OCI-LY1 (cell line): ENCODE measurements around the gene ACAP2.

ENCODE experiments used
- H2AFZ ChIP-seq: fragments of 200-600 bp; sonication (generic), shearing (Covaris generic); 2 replicates; pipeline ENCODE4 v1.6.0; 2014; ENCODE audit warnings: antibody characterized with exemption, mild to moderate bottlenecking, low read length
- H3F3A ChIP-seq: fragments of 200-600 bp; sonication (generic), shearing (Covaris generic); 2 replicates; pipeline ENCODE4 v1.6.0; 2014; ENCODE audit warnings: mild to moderate bottlenecking, antibody characterized with exemption, low read length, moderate library complexity; ENCODE audit not compliant: insufficient read depth
- H3K27ac ChIP-seq: fragments of 200-600 bp; sonication (generic); 2 replicates; pipeline ENCODE4 v1.5.1; 2014; ENCODE audit warnings: low read length, mixed run types, mild to moderate bottlenecking, low read depth; ENCODE audit not compliant: poor library complexity, severe bottlenecking
- H3K27me3 ChIP-seq: fragments of 200-600 bp; sonication (generic); 2 replicates; pipeline ENCODE4 v1.6.0; 2014; ENCODE audit warnings: antibody characterized with exemption, mild to moderate bottlenecking, low read length, moderate library complexity; ENCODE audit not compliant: insufficient read depth
- H3K36me3 ChIP-seq: fragments of 200-600 bp; sonication (generic); 2 replicates; pipeline ENCODE4 v1.6.1; 2014; ENCODE audit warnings: mild to moderate bottlenecking, antibody characterized with exemption, low read length, moderate library complexity, mixed read lengths; ENCODE audit not compliant: insufficient read depth
- H3K4me1 ChIP-seq: fragments of 200-600 bp; sonication (generic); 2 replicates; pipeline ENCODE4 v1.5.1; 2014; ENCODE audit warnings: mild to moderate bottlenecking, low read length, moderate library complexity; ENCODE audit not compliant: insufficient read depth, severe bottlenecking
- H3K4me2 ChIP-seq: fragments of 200-600 bp; sonication (generic), shearing (Covaris generic); 2 replicates; pipeline ENCODE4 v1.6.1; 2014; ENCODE audit warnings: low read length
- H3K4me3 ChIP-seq: fragments of 200-600 bp; sonication (generic); 2 replicates; pipeline ENCODE4 v1.5.1; 2014; ENCODE audit warnings: low read length, low read depth, mild to moderate bottlenecking, mixed read lengths; ENCODE audit not compliant: poor library complexity, severe bottlenecking
- H3K79me2 ChIP-seq: fragments of 200-600 bp; shearing (Covaris generic); 2 replicates; pipeline ENCODE4 v1.6.1; 2016; ENCODE audit warnings: mixed run types, low read length, mixed read lengths; ENCODE audit not compliant: insufficient read depth
- H3K9ac ChIP-seq: fragments of 200-600 bp; sonication (generic), shearing (Covaris generic); 2 replicates; pipeline ENCODE4 v1.6.1; 2014; ENCODE audit warnings: mild to moderate bottlenecking, low read length, mixed read lengths
- H3K9me2 ChIP-seq: fragments of 200-600 bp; sonication (generic), shearing (Covaris generic); 2 replicates; pipeline ENCODE4 v1.6.1; 2014; ENCODE audit warnings: low read depth, mild to moderate bottlenecking, low read length, mixed read lengths
- H3K9me3 ChIP-seq: fragments of 200-600 bp; shearing (Covaris generic); 2 replicates; pipeline ENCODE4 v1.6.1; 2014; ENCODE audit warnings: low read length, mixed read lengths
- H4K20me1 ChIP-seq: fragments of 200-600 bp; sonication (generic), shearing (Covaris generic); 2 replicates; pipeline ENCODE4 v1.6.0; 2016; ENCODE audit warnings: mild to moderate bottlenecking, low read length; ENCODE audit not compliant: insufficient read depth
- CTCF ChIP-seq: fragments of 200-600 bp; sonication (generic), shearing (Covaris generic); IDR thresholded peaks from 2 replicates; pipeline ENCODE4 v1.5.1; 2017; ENCODE audit warnings: mild to moderate bottlenecking, antibody characterized with exemption, low read length, moderate library complexity, mixed read lengths
- EZH2 ChIP-seq: fragments of 200-600 bp; sonication (generic), shearing (Covaris generic); IDR thresholded peaks from 2 replicates; pipeline ENCODE4 v1.8.0; 2017; ENCODE audit warnings: borderline replicate concordance, mixed run types, mild to moderate bottlenecking, antibody characterized with exemption, low read length, moderate library complexity, mixed read lengths

Gene ACAP2

GRCh38 chr3:195255571-195256501, 187.0 kb downstream of the ACAP2 start:
- no peaks in the 10 kb centered on the region for H3K9me3 ChIP-seq
- H3K4me2 ChIP-seq: no peak overlapping the region
- H3K27me3 ChIP-seq: no peaks in the 10 kb centered on the region; the same call in 1 of the 2 replicates
- no peaks in the 10 kb centered on the region for H3K79me2 ChIP-seq
- H3K9me2 ChIP-seq: no peaks in the 10 kb centered on the region
- H3K9ac ChIP-seq: no peak overlapping the region
- no peak overlapping the region for H3K27ac ChIP-seq
- no peaks in the 10 kb centered on the region for H4K20me1 ChIP-seq
- H2AFZ ChIP-seq: no peak overlapping the region
- H3K4me1 ChIP-seq: peaks cover 22% of the 10 kb centered on the region
- TF ChIP-seq CTCF: no peak
- TF ChIP-seq EZH2: no peak
- no peaks in the 10 kb centered on the region; the same call in 1 of the 2 replicates for H3F3A ChIP-seq
- H3K4me3 ChIP-seq: no peak overlapping the region
- H3K36me3 ChIP-seq: no peaks in the 10 kb centered on the region

GRCh38 chr3:195255176-195255500, 187.7 kb downstream of the ACAP2 start:
- Histone ChIP-seq H3K4me2 (no peak overlapping the region), H3K36me3 (no peaks in the 10 kb centered on the region), H3K4me1 (peaks cover 15% of the 10 kb centered on the region), H3K79me2 (no peaks in the 10 kb centered on the region), H3K9me2 (no peaks in the 10 kb centered on the region), H3F3A (no peaks in the 10 kb centered on the region; the same call in 1 of the 2 replicates), H3K27me3 (no peaks in the 10 kb centered on the region; the same call in 1 of the 2 replicates), H4K20me1 (no peaks in the 10 kb centered on the region), H3K27ac (no peak overlapping the region), H3K4me3 (no peak overlapping the region), H3K9me3 (no peaks in the 10 kb centered on the region), H3K9ac (no peak overlapping the region), H2AFZ (no peak overlapping the region)
- TF ChIP-seq CTCF: no peak
- no peak for TF ChIP-seq EZH2

GRCh38 chr3:195254454-195255175, 188.2 kb downstream of the ACAP2 start:
- TF ChIP-seq CTCF: no peak
- TF ChIP-seq EZH2: no peak
- Histone ChIP-seq H3K4me2 (no peak overlapping the region), H3K27me3 (no peaks in the 10 kb centered on the region; the same call in 1 of the 2 replicates), H3K4me3 (no peak overlapping the region), H3K9me3 (no peaks in the 10 kb centered on the region), H2AFZ (no peak overlapping the region), H3F3A (no peaks in the 10 kb centered on the region; the same call in 1 of the 2 replicates), H4K20me1 (no peaks in the 10 kb centered on the region), H3K36me3 (no peaks in the 10 kb centered on the region), H3K9ac (no peak overlapping the region), H3K4me1 (peaks cover 13% of the 10 kb centered on the region), H3K79me2 (no peaks in the 10 kb centered on the region), H3K27ac (no peak overlapping the region), H3K9me2 (no peaks in the 10 kb centered on the region)
